Adrenal gland (tissue), 5 donors: Measurements from ENCODE around the gene MADD.

Source experiments
- POLR2A ChIP-seq, 2 donors: fragments of 450-650 bp; IDR thresholded peaks; one replicate each; pipeline ENCODE4 v1.6.1; 2017; ENCODE audit warnings: antibody characterized with exemption in 2 of 2, mild to moderate bottlenecking in 2 of 2, moderate library complexity in 1 of 2
- TF ChIP-seq, protein P1 (sequence below), 6 experiments: fragments of 450-650 bp in 4 of 6; fragments of 200-600 bp in 2 of 6; sonication (generic) in 1 of 6; IDR thresholded peaks; 1 replicate in 5 of 6; 2 replicates in 1 of 6; pipeline versions ENCODE4 v1.5.1 to v1.8.0; 2016 to 2021; ENCODE audit warnings: antibody characterized with exemption in 6 of 6, mild to moderate bottlenecking in 2 of 6, moderate library complexity in 1 of 6
- donor health status: DM: no; HTN: no; CAD: no.

DNA sequence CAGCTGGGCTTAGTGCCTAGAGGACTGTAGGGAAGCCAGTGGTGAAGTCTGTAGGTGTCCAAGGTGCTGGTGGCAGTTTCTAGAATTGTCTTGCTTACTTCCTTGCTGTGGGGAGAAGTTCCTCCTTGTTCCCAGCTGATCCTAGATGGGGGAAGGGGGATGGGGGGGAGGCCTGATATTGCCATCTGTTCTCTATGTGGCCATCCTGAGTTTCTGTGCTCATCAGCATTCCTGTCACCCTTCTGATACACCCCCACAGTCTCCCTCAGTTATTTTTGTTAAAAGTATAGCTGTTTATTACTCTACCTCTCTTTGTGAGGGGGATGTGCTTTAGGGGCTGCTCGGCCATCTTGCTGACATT is 36.5 kb downstream of the MADD start:
- TF ChIP-seq, protein P1, sequence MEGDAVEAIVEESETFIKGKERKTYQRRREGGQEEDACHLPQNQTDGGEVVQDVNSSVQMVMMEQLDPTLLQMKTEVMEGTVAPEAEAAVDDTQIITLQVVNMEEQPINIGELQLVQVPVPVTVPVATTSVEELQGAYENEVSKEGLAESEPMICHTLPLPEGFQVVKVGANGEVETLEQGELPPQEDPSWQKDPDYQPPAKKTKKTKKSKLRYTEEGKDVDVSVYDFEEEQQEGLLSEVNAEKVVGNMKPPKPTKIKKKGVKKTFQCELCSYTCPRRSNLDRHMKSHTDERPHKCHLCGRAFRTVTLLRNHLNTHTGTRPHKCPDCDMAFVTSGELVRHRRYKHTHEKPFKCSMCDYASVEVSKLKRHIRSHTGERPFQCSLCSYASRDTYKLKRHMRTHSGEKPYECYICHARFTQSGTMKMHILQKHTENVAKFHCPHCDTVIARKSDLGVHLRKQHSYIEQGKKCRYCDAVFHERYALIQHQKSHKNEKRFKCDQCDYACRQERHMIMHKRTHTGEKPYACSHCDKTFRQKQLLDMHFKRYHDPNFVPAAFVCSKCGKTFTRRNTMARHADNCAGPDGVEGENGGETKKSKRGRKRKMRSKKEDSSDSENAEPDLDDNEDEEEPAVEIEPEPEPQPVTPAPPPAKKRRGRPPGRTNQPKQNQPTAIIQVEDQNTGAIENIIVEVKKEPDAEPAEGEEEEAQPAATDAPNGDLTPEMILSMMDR (IDR thresholded peaks at IDR 0.05) = no peak
- no peak for TF ChIP-seq POLR2A (IDR thresholded peaks at IDR 0.05)
